SK-N-SH (cell line): Measurements from ENCODE around the gene MTCP1. TPM values are rescaled to one million over a fixed set of nuclear protein-coding genes. Genes with fewer than 3 reads are reported as not detected.

Experiments
- CTCF ChIA-PET: fragments of 300-600, 350-600 bp; formaldehyde crosslinking; extraction: SDS; loops from one replicate; lab custom pipeline; 2021; lab: Yijun Ruan, JAX
- POLR2A ChIA-PET: fragments of 350-600 bp; sonication (Branson Sonifier 250); formaldehyde crosslinking; extraction: SDS; loops from one replicate; lab custom pipeline; 2020; ENCODE audit warnings: antibody characterized with exemption, inconsistent platforms; lab: Yijun Ruan, JAX
- DNase-seq: peaks from one replicate; pipeline ENCODE4 v3.0.0; 2012
- H2AFZ ChIP-seq: fragments of 200-600 bp; sonication (generic); 2 replicates; pipeline ENCODE4 v1.8.1; 2016; ENCODE audit warnings: antibody characterized with exemption, mild to moderate bottlenecking, low read depth
- H3F3A ChIP-seq: fragments of 200-600 bp; sonication (generic); replicated peaks from 2 replicates; pipeline ENCODE3; 2016; ENCODE audit warnings: antibody characterized with exemption, mild to moderate bottlenecking; ENCODE audit not compliant: insufficient read depth
- H3K27ac ChIP-seq, 2 experiments: fragments of 200-500 bp in 1 of 2; fragments of 200-600 bp in 1 of 2; sonication (Bioruptor generic) in 1 of 2; sonication (generic), shearing (Covaris generic) in 1 of 2; 2 replicates each; pipeline versions ENCODE4 v1.5.1 to v1.6.1; 2014 to 2016; ENCODE audit warnings: low read depth in 2 of 2, inconsistent platforms in 1 of 2, low read length in 1 of 2, mild to moderate bottlenecking in 1 of 2, mixed read lengths in 1 of 2
- H3K27me3 ChIP-seq: fragments of 200-600 bp; sonication (generic), shearing (Covaris generic); 2 replicates; pipeline ENCODE4 v1.6.1; 2016; ENCODE audit warnings: mixed run types; ENCODE audit not compliant: insufficient read depth
- H3K36me3 ChIP-seq, 2 experiments: fragments of 200-500 bp in 1 of 2; fragments of 200-600 bp in 1 of 2; sonication (Bioruptor generic) in 1 of 2; sonication (generic) in 1 of 2; replicated peaks in 1 of 2; 2 replicates each; pipeline versions ENCODE3 to v1.5.1; 2014 to 2016; ENCODE audit warnings: low read length in 1 of 2, mild to moderate bottlenecking in 1 of 2; ENCODE audit not compliant: insufficient read depth in 2 of 2, control insufficient read depth in 1 of 2
- H3K4me1 ChIP-seq, 2 experiments: fragments of 200-500 bp in 1 of 2; fragments of 200-600 bp in 1 of 2; sonication (Bioruptor generic) in 1 of 2; sonication (generic), shearing (Covaris generic) in 1 of 2; 2 replicates each; pipeline versions ENCODE4 v1.5.1 to v1.6.1; 2014 to 2016; ENCODE audit warnings: low read depth in 1 of 2, low read length in 1 of 2, mixed run types in 1 of 2; ENCODE audit not compliant: insufficient read depth in 2 of 2, control insufficient read depth in 1 of 2
- H3K4me2 ChIP-seq: fragments of 200-600 bp; sonication (generic), shearing (Covaris generic); 2 replicates; pipeline ENCODE4 v1.6.1; 2017; ENCODE audit warnings: mixed run types
- H3K4me3 ChIP-seq, 2 experiments: fragments of 200-500 bp in 1 of 2; fragments of 200-600 bp in 1 of 2; sonication (Bioruptor generic) in 1 of 2; sonication (generic), shearing (Covaris generic) in 1 of 2; 2 replicates each; pipeline versions ENCODE4 v1.5.1 to v1.8.1; 2014 to 2016; ENCODE audit warnings: low read depth in 2 of 2, inconsistent platforms in 1 of 2, low read length in 1 of 2, mild to moderate bottlenecking in 1 of 2, mixed read lengths in 1 of 2, moderate library complexity in 1 of 2
- H3K79me2 ChIP-seq: fragments of 200-600 bp; sonication (generic); 2 replicates; pipeline ENCODE4 v1.8.1; 2017; ENCODE audit warnings: mild to moderate bottlenecking; ENCODE audit not compliant: insufficient read depth
- H3K9ac ChIP-seq: fragments of 200-600 bp; sonication (generic); 2 replicates; pipeline ENCODE4 v1.6.1; 2017; ENCODE audit warnings: mixed run types
- H3K9me2 ChIP-seq: fragments of 200-600 bp; sonication (generic); 2 replicates; pipeline ENCODE4 v1.6.1; 2017; ENCODE audit warnings: mixed run types
- H3K9me3 ChIP-seq: fragments of 200-600 bp; sonication (generic); 2 replicates; pipeline ENCODE4 v1.6.1; 2017; ENCODE audit warnings: mixed run types, mild to moderate bottlenecking, moderate library complexity
- H4K20me1 ChIP-seq: fragments of 200-600 bp; sonication (generic); 2 replicates; pipeline ENCODE4 v1.6.1; 2017; ENCODE audit warnings: mild to moderate bottlenecking, mixed run types; ENCODE audit not compliant: insufficient read depth
- CHD2 ChIP-seq: fragments of 150-350 bp; IDR thresholded peaks from 2 replicates; pipeline ENCODE4 v1.6.1; 2018; ENCODE audit warnings: low read length; ENCODE audit not compliant: partially characterized antibody
- ELF1 ChIP-seq: IDR thresholded peaks from 2 replicates; pipeline ENCODE4 v1.4.0; 2012
- EP300 ChIP-seq, 2 experiments: IDR thresholded peaks; 2 replicates each; pipeline versions ENCODE4 v1.4.0 to v1.6.1; 2012; ENCODE audit warnings: borderline replicate concordance in 1 of 2, low read depth in 1 of 2, low read length in 1 of 2
- EZH2phosphoT487 ChIP-seq: fragments of 200-600 bp; sonication (generic); IDR thresholded peaks from 2 replicates; pipeline ENCODE4 v1.6.1; 2017; ENCODE audit warnings: low read depth, mixed run types, mild to moderate bottlenecking, antibody characterized with exemption, moderate library complexity, borderline replicate concordance
- FOSL2 ChIP-seq: IDR thresholded peaks from 2 replicates; pipeline ENCODE4 v1.4.0; 2012; ENCODE audit warnings: low read depth, mild to moderate bottlenecking, moderate library complexity, borderline replicate concordance
- FOXJ3 ChIP-seq: sonication (generic); formaldehyde crosslinking; IDR thresholded peaks from 2 replicates; pipeline ENCODE4 v1.5.1; 2020; ENCODE audit warnings: mild to moderate bottlenecking, missing genetic modification reagents
- GABPA ChIP-seq: IDR thresholded peaks from 2 replicates; pipeline ENCODE4 v1.4.0; 2012; ENCODE audit warnings: low read depth, mild to moderate bottlenecking
- MEF2A ChIP-seq: IDR thresholded peaks from 2 replicates; pipeline ENCODE4 v1.4.0; 2012; ENCODE audit warnings: low read depth, borderline replicate concordance
- MXI1 ChIP-seq: IDR thresholded peaks from 2 replicates; pipeline ENCODE4 v1.6.1; 2012; ENCODE audit warnings: mild to moderate bottlenecking, low read depth, low read length, improper control_type of control experiment
- NFIC ChIP-seq: IDR thresholded peaks from 2 replicates; pipeline ENCODE4 v1.4.0; 2012; ENCODE audit warnings: borderline replicate concordance
- NRF1 ChIP-seq: IDR thresholded peaks from 2 replicates; pipeline ENCODE4 v1.6.1; 2012; ENCODE audit warnings: low read depth, mild to moderate bottlenecking, low read length
- POLR2AphosphoS5 ChIP-seq: IDR thresholded peaks from 2 replicates; pipeline ENCODE4 v1.6.1; 2012; ENCODE audit warnings: low read depth, low read length
- RCOR1 ChIP-seq: fragments of 150-350 bp; IDR thresholded peaks from 2 replicates; pipeline ENCODE4 v1.6.1; 2017; ENCODE audit warnings: antibody characterized with exemption, low read length
- TAF1 ChIP-seq: IDR thresholded peaks from 2 replicates; pipeline ENCODE4 v1.6.1; 2012; ENCODE audit warnings: low read depth, mild to moderate bottlenecking, low read length, moderate library complexity, borderline replicate concordance
- TEAD4 ChIP-seq: IDR thresholded peaks from 2 replicates; pipeline ENCODE4 v1.4.0; 2012; ENCODE audit warnings: mild to moderate bottlenecking, borderline replicate concordance; ENCODE audit not compliant: insufficient read depth
- WGBS: methylation state at CpG from one replicate; pipeline ENCODE4 v1.1.6; 2017; ENCODE audit warnings: low lambda C conversion rate; 5-methylcytosine and 5-hydroxymethylcytosine counted together
- polyA plus RNA-seq, 3 experiments: library from polyadenylated mRNA; depleted of rRNA; stranded (reverse); fragments of >200 nt; gene quantifications; 2 replicates each; pipeline ENCODE4 v1.2.3, GENCODE V29; 2012
- TF ChIP-seq, protein P1 (sequence below): fragments of 150-350 bp; IDR thresholded peaks from 2 replicates; pipeline ENCODE4 v1.6.1; 2016; ENCODE audit warnings: mild to moderate bottlenecking, low read depth, low read length
- TF ChIP-seq, protein P2 (sequence below): IDR thresholded peaks from 2 replicates; pipeline ENCODE4 v1.6.1; 2012; ENCODE audit warnings: mild to moderate bottlenecking, low read depth, low read length, moderate library complexity
- TF ChIP-seq, protein P3 (sequence below): fragments of 150-350 bp; IDR thresholded peaks from 2 replicates; pipeline ENCODE4 v1.6.1; 2017; ENCODE audit warnings: antibody characterized with exemption, low read length, low read depth, borderline replicate concordance
- TF ChIP-seq, protein P4 (sequence below): IDR thresholded peaks from 2 replicates; pipeline ENCODE4 v1.4.0; 2012; ENCODE audit warnings: low read depth

Gene MTCP1
- polyA plus RNA-seq, 1 of the 3 experiments (the other 2 are of a cell fraction), result 3.7 TPM

DNA sequence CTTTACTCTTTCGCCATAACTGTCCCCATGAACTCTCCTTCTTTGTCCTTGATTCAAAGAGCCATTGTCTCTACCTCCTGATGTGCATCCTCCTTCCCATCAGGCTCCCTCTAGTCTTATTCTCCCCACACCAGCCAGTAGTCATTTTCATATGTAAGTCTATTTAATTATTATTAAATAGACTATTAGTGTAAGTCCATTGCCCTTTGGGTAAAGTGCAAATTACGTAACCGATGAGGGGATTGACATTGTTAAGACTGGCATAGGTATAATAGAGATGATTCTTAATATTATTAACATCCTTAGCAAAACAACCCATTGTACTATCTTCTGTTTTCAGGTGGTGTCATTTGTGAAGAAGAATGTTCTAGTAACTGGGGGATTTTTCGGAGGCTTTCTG, 16.7 kb downstream of the MTCP1 start:
- CTCF ChIA-PET, result no interaction called here
- WGBS, result 38% methylated on average over 4 of the region's 4 CpGs
- Histone ChIP-seq H4K20me1 (no peaks in the 10 kb centered on the region), H3F3A (no peaks in the 10 kb centered on the region)
- DNase-seq, result no peak
- TF ChIP-seq EP300 (IDR thresholded peaks at IDR 0.05; ENCODE audit: borderline replicate concordance in 1 of 2, low read depth in 1 of 2, low read length in 1 of 2), result no peak
- TF ChIP-seq ELF1, result no peak
- no peak for TF ChIP-seq FOXJ3 (CRISPR knock-in tag)
- TF ChIP-seq, protein P1, sequence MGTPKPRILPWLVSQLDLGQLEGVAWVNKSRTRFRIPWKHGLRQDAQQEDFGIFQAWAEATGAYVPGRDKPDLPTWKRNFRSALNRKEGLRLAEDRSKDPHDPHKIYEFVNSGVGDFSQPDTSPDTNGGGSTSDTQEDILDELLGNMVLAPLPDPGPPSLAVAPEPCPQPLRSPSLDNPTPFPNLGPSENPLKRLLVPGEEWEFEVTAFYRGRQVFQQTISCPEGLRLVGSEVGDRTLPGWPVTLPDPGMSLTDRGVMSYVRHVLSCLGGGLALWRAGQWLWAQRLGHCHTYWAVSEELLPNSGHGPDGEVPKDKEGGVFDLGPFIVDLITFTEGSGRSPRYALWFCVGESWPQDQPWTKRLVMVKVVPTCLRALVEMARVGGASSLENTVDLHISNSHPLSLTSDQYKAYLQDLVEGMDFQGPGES, result no peak
- no peak for TF ChIP-seq GABPA
- TF ChIP-seq TEAD4, result no peak
- no peak for TF ChIP-seq NRF1
- TF ChIP-seq NFIC, result no peak
- TF ChIP-seq MEF2A, result no peak
- no peak for TF ChIP-seq FOSL2
- TF ChIP-seq, protein P2, sequence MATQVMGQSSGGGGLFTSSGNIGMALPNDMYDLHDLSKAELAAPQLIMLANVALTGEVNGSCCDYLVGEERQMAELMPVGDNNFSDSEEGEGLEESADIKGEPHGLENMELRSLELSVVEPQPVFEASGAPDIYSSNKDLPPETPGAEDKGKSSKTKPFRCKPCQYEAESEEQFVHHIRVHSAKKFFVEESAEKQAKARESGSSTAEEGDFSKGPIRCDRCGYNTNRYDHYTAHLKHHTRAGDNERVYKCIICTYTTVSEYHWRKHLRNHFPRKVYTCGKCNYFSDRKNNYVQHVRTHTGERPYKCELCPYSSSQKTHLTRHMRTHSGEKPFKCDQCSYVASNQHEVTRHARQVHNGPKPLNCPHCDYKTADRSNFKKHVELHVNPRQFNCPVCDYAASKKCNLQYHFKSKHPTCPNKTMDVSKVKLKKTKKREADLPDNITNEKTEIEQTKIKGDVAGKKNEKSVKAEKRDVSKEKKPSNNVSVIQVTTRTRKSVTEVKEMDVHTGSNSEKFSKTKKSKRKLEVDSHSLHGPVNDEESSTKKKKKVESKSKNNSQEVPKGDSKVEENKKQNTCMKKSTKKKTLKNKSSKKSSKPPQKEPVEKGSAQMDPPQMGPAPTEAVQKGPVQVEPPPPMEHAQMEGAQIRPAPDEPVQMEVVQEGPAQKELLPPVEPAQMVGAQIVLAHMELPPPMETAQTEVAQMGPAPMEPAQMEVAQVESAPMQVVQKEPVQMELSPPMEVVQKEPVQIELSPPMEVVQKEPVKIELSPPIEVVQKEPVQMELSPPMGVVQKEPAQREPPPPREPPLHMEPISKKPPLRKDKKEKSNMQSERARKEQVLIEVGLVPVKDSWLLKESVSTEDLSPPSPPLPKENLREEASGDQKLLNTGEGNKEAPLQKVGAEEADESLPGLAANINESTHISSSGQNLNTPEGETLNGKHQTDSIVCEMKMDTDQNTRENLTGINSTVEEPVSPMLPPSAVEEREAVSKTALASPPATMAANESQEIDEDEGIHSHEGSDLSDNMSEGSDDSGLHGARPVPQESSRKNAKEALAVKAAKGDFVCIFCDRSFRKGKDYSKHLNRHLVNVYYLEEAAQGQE, result no peak
- TF ChIP-seq TAF1, result no peak
- TF ChIP-seq MXI1, result no peak
- TF ChIP-seq, protein P3, sequence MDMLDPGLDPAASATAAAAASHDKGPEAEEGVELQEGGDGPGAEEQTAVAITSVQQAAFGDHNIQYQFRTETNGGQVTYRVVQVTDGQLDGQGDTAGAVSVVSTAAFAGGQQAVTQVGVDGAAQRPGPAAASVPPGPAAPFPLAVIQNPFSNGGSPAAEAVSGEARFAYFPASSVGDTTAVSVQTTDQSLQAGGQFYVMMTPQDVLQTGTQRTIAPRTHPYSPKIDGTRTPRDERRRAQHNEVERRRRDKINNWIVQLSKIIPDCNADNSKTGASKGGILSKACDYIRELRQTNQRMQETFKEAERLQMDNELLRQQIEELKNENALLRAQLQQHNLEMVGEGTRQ, result no peak
- no peak for TF ChIP-seq EZH2phosphoT487
- TF ChIP-seq POLR2AphosphoS5, result no peak
- no peak for TF ChIP-seq RCOR1
- no peak for TF ChIP-seq CHD2
- TF ChIP-seq, protein P4, sequence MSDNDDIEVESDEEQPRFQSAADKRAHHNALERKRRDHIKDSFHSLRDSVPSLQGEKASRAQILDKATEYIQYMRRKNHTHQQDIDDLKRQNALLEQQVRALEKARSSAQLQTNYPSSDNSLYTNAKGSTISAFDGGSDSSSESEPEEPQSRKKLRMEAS, result no peak
- TF ChIP-seq, all 33 proteins: peak for 0
- POLR2A ChIA-PET, result no interaction called here
- H3K36me3 ChIP-seq, result peaks cover 0 to 7% of the 10 kb centered on the region in 2 experiments
- H2AFZ ChIP-seq, result no peak overlapping the region
- H3K9me3 ChIP-seq, result no peaks in the 10 kb centered on the region
- no peaks in the 10 kb centered on the region for H3K79me2 ChIP-seq
- H3K9ac ChIP-seq, result no peak overlapping the region
- peaks cover 0 to 7% of the 10 kb centered on the region in 2 experiments; a peak in 1 of 4 replicates for H3K4me1 ChIP-seq
- no peak overlapping the region for H3K4me3 ChIP-seq
- no peaks in the 10 kb centered on the region for H3K27me3 ChIP-seq
- H3K4me2 ChIP-seq, result no peak overlapping the region
- no peaks in the 10 kb centered on the region for H3K9me2 ChIP-seq
- no peak overlapping the region for H3K27ac ChIP-seq
